Keratinocyte (primary cell): ENCODE measurements around the gene PACSIN2. TPM values are rescaled to one million over a fixed set of nuclear protein-coding genes. Genes with fewer than 3 reads are reported as not detected.
A peak's percentile ranks its signal among the peaks of the same experiment; 100 is the strongest.
"Not testable (repeated sequence)": the region's sequence is repeated elsewhere in the genome, so short reads cannot be mapped to it uniquely, and the experiment has no call there.

Source experiments
- DNase-seq: peaks from one replicate; pipeline ENCODE4 v3.0.0-alpha.2; 2011; ENCODE audit warnings: low read depth, missing footprints, low spot score
- FAIRE-seq: peaks from 2 replicates; lab custom pipeline; 2011; peaks lifted over from hg19 to GRCh38; lab: Jason Lieb, UNC
- H2AFZ ChIP-seq: 2 replicates; pipeline ENCODE4 v1.6.0; 2012; ENCODE audit warnings: low read length, control low read depth, inconsistent platforms; ENCODE audit not compliant: control insufficient read depth
- H3K27ac ChIP-seq: 2 replicates; pipeline ENCODE4 v1.5.1; 2011; ENCODE audit warnings: low read length; ENCODE audit not compliant: control insufficient read depth, insufficient read depth
- H3K27me3 ChIP-seq: 3 replicates; pipeline ENCODE4 v1.6.0; 2011; ENCODE audit warnings: low read length; ENCODE audit not compliant: control insufficient read depth, insufficient read depth; ENCODE audit errors: extremely low read depth
- H3K36me3 ChIP-seq, 2 experiments: 2 replicates in 1 of 2; 3 replicates in 1 of 2; pipeline ENCODE4 v1.5.1; 2011; ENCODE audit warnings: low read length in 2 of 2, mild to moderate bottlenecking in 1 of 2; ENCODE audit not compliant: control insufficient read depth in 2 of 2, insufficient read depth in 2 of 2; ENCODE audit errors: extremely low read depth in 1 of 2
- H3K4me1 ChIP-seq: 3 replicates; pipeline ENCODE4 v1.5.1; 2011; ENCODE audit warnings: low read length; ENCODE audit not compliant: control insufficient read depth, insufficient read depth; ENCODE audit errors: extremely low read depth
- H3K4me2 ChIP-seq: 3 replicates; pipeline ENCODE4 v1.6.0; 2011; ENCODE audit warnings: low read depth, low read length; ENCODE audit not compliant: control insufficient read depth, insufficient read depth; ENCODE audit errors: extremely low read depth
- H3K4me3 ChIP-seq, 3 experiments: fragments of 200-600 bp in 1 of 3; sonication (generic) in 1 of 3; 2 replicates in 2 of 3; 3 replicates in 1 of 3; pipeline ENCODE4 v1.5.1; 2011 to 2016; ENCODE audit warnings: low read length in 3 of 3, mild to moderate bottlenecking in 3 of 3, control low read depth in 2 of 3, inconsistent platforms in 1 of 3, low read depth in 1 of 3, mixed read lengths in 1 of 3, mixed run types in 1 of 3, moderate library complexity in 1 of 3; ENCODE audit not compliant: control insufficient read depth in 2 of 3, insufficient read depth in 2 of 3; ENCODE audit errors: extremely low read depth in 1 of 3
- H3K79me2 ChIP-seq: 2 replicates; pipeline ENCODE4 v1.6.0; 2012; ENCODE audit warnings: low read length; ENCODE audit not compliant: control insufficient read depth, insufficient read depth
- H3K9ac ChIP-seq: 3 replicates; pipeline ENCODE4 v1.6.0; 2011; ENCODE audit warnings: low read length; ENCODE audit not compliant: control insufficient read depth, insufficient read depth; ENCODE audit errors: extremely low read depth
- H3K9me1 ChIP-seq: 3 replicates; pipeline ENCODE4 v1.6.0; 2011; ENCODE audit warnings: low read length; ENCODE audit not compliant: control insufficient read depth, insufficient read depth; ENCODE audit errors: extremely low read depth
- H3K9me3 ChIP-seq: 2 replicates; pipeline ENCODE4 v1.5.1; 2012; ENCODE audit warnings: low read depth, low read length; ENCODE audit not compliant: control insufficient read depth
- H4K20me1 ChIP-seq: 3 replicates; pipeline ENCODE4 v1.6.0; 2011; ENCODE audit warnings: low read length; ENCODE audit not compliant: control insufficient read depth, insufficient read depth; ENCODE audit errors: extremely low read depth
- EZH2 ChIP-seq: IDR thresholded peaks from one replicate; pipeline ENCODE4 v1.6.1; 2012; ENCODE audit warnings: inconsistent platforms, mild to moderate bottlenecking, low read length, moderate library complexity
- dilution Hi-C: fragments of 300-500 bp; cut with MboI; formaldehyde crosslinking; loops from one replicate; pipeline ENCODE4 v1.7.0; 2020; ENCODE audit warnings: low sequenced_read_pairs; ENCODE audit not compliant: extremely low pct_ligation_motif_present
- polyA plus RNA-seq, 5 experiments: library from polyadenylated mRNA; depleted of rRNA in 3 of 5; stranded (reverse) in 3 of 5; stranded (forward) in 1 of 5; unstranded in 1 of 5; fragments of >200 nt; gene quantifications; 1 replicate in 1 of 5; 2 replicates in 3 of 5; 3 replicates in 1 of 5; pipeline versions ENCODE4 v1.2.1 to v1.2.3, GENCODE V29; 2011 to 2012; ENCODE audit warnings: missing spikeins in 2 of 5, low read depth in 1 of 5, low replicate concordance in 1 of 5
- TF ChIP-seq, protein P1 (sequence below), 3 experiments: IDR thresholded peaks in 1 of 3; conservative IDR thresholded peaks in 1 of 3; optimal IDR thresholded peaks in 1 of 3; 2 replicates in 2 of 3; 3 replicates in 1 of 3; pipeline versions ENCODE3 to v1.5.1; 2011; ENCODE audit warnings: low read length in 3 of 3, mild to moderate bottlenecking in 3 of 3, moderate library complexity in 2 of 3, control low read depth in 1 of 3, inconsistent platforms in 1 of 3; ENCODE audit not compliant: insufficient read depth in 2 of 3; ENCODE audit errors: extremely low read depth in 1 of 3

Gene PACSIN2
- polyA plus RNA-seq, 1 donor (not counting 4 experiments of a cell fraction or from before 2014, with no cell fraction given) = 55.5 TPM

DNA sequence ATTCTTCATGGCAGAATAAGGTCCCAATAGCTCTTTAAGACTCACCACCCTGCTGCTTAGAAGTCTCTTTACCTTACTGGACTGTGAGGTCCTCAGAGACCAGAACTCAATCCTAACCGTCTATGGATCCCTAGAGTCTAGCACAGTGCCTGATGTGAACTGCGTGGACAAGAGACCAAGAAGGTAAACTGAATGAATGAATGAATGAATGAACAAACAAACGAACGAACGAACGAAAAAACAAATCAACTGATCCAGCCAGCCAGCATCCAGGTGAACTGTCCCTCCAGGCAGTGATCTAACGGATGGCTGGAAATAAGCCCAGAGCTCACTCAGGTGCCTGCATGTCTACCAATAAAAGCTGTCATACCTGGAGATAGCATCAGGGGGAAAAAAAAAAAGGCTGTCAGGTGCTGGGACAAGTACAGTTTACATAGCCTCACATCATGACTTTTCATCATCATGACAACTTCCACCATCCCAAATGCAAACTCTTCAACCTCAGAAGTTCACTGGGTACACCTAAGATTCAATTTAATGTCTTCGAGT is 59.8 kb downstream of the PACSIN2 start:
- DNase-seq (no peak), FAIRE-seq (peak; percentile 86)
- H3K4me1 ChIP-seq = peaks cover 26% of the 10 kb centered on the region
- H3K27me3 ChIP-seq = no peaks in the 10 kb centered on the region
- dilution Hi-C loops = no loop called here
- peaks cover 17% of the 10 kb centered on the region for H4K20me1 ChIP-seq
- no peak overlapping the region for H3K4me3 ChIP-seq
- H3K9me1 ChIP-seq = peaks cover 5% of the 10 kb centered on the region
- H3K9me3 ChIP-seq = no peaks in the 10 kb centered on the region
- peak overlapping the region; percentile 10 for H3K4me2 ChIP-seq
- peaks cover 0 to 2% of the 10 kb centered on the region in 2 experiments for H3K36me3 ChIP-seq
- TF ChIP-seq, protein P1, sequence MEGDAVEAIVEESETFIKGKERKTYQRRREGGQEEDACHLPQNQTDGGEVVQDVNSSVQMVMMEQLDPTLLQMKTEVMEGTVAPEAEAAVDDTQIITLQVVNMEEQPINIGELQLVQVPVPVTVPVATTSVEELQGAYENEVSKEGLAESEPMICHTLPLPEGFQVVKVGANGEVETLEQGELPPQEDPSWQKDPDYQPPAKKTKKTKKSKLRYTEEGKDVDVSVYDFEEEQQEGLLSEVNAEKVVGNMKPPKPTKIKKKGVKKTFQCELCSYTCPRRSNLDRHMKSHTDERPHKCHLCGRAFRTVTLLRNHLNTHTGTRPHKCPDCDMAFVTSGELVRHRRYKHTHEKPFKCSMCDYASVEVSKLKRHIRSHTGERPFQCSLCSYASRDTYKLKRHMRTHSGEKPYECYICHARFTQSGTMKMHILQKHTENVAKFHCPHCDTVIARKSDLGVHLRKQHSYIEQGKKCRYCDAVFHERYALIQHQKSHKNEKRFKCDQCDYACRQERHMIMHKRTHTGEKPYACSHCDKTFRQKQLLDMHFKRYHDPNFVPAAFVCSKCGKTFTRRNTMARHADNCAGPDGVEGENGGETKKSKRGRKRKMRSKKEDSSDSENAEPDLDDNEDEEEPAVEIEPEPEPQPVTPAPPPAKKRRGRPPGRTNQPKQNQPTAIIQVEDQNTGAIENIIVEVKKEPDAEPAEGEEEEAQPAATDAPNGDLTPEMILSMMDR (optimal IDR thresholded peaks at IDR 0.05 in 1 of 3, IDR thresholded peaks at IDR 0.05 in 1 of 3, conservative IDR thresholded peaks at IDR 0.05 in 1 of 3; ENCODE audit: extremely low read depth in 1 of 3, insufficient read depth in 2 of 3, low read length in 3 of 3) = no peak
- no peak for TF ChIP-seq EZH2
- no peak overlapping the region for H2AFZ ChIP-seq
- no peak overlapping the region for H3K27ac ChIP-seq
- H3K9ac ChIP-seq = no peak overlapping the region
- H3K79me2 ChIP-seq = peaks cover 83% of the 10 kb centered on the region

DNA sequence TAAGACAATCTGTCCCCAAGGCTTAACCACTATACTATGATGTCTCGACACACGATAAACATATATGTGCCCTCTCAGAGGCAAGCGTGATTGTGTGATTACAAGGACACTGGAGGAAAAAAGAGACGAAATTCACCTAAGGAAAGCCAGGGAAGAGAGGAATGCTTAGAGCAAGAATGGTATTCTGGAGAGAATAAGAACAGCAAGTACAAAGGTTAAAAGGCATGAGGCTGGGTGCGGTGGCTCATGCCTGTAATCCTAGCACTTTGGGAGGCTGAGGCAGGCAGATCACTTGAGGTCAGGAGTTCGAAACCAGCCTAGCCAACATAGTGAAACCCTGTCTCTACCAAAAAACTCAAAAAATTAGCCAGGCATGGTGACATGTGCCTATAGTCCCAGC is 61.2 kb downstream of the PACSIN2 start:
- H2AFZ ChIP-seq, H3K4me2 ChIP-seq, H3K27ac ChIP-seq, H3K4me3 ChIP-seq, H3K36me3 ChIP-seq, dilution Hi-C loops, H3K27me3 ChIP-seq, DNase-seq, H3K9me3 ChIP-seq, H3K9me1 ChIP-seq, H3K9ac ChIP-seq, FAIRE-seq: not testable (repeated sequence)
- H3K79me2 ChIP-seq = peaks cover 75% of the 10 kb centered on the region
- H4K20me1 ChIP-seq = peaks cover 17% of the 10 kb centered on the region
- peaks cover 17% of the 10 kb centered on the region for H3K4me1 ChIP-seq
